Body of pancreas (tissue), 4 donors: ENCODE data around the gene DOK5. TPM values are rescaled to one million over a fixed set of nuclear protein-coding genes. Genes with fewer than 3 reads are reported as not detected.

ENCODE experiments used
- ATAC-seq: fragments of 150-250 bp; one replicate; pipeline ENCODE4 v1.9.1; 2016
- DNase-seq, 4 donors: peaks; one replicate each; pipeline ENCODE4 v3.0.0-alpha.2; 2019
- H3K27ac ChIP-seq, 4 donors: fragments of 200-600 bp; sonication (generic); 1 replicate in 3 of 4; 2 replicates in 1 of 4; pipeline versions ENCODE4 v1.5.1 to v1.6.1; 2016 to 2019; ENCODE audit warnings: mild to moderate bottlenecking in 1 of 4, mixed read lengths in 1 of 4, moderate library complexity in 1 of 4
- H3K27me3 ChIP-seq, 2 donors: fragments of 200-600 bp; sonication (generic); one replicate each; pipeline ENCODE4 v1.6.0; 2016; ENCODE audit warnings: mild to moderate bottlenecking in 1 of 2
- H3K36me3 ChIP-seq, 2 donors: fragments of 200-600 bp; sonication (generic); replicated peaks in 1 of 2; 2 replicates each; pipeline ENCODE4 v1.5.1; 2016; ENCODE audit warnings: low read depth in 2 of 2; ENCODE audit not compliant: insufficient read depth in 1 of 2
- H3K4me1 ChIP-seq: fragments of 200-600 bp; sonication (generic); one replicate; pipeline ENCODE4 v1.6.0; 2016
- H3K4me3 ChIP-seq, 2 donors: fragments of 200-600 bp; sonication (generic); 1 replicate in 1 of 2; 2 replicates in 1 of 2; pipeline ENCODE4 v1.5.1; 2016 to 2019
- H3K9me3 ChIP-seq, 3 donors: fragments of 200-600 bp; sonication (generic); 1 replicate in 2 of 3; 2 replicates in 1 of 3; pipeline ENCODE4 v1.5.1; 2016
- POLR2A ChIP-seq, 3 donors: fragments of 450-650 bp; IDR thresholded peaks; one replicate each; pipeline ENCODE4 v1.6.1; 2016; ENCODE audit warnings: antibody characterized with exemption in 3 of 3, mild to moderate bottlenecking in 2 of 3
- WGBS, 2 donors: methylation state at CpG; one replicate each; pipeline ENCODE4 v1.1.5; 2017; 5-methylcytosine and 5-hydroxymethylcytosine counted together
- intact Hi-C: fragments of 100-400 bp; cut with DNase I; formaldehyde crosslinking; loops from one replicate; pipeline ENCODE4 v1.15.1; 2023
- total RNA-seq, 2 donors: library from RNA; depleted of rRNA; stranded (reverse); fragments of >200 nt; gene quantifications; one replicate each; pipeline ENCODE4 v1.1.0, GENCODE V29; 2016
- TF ChIP-seq, protein P1 (sequence below), 7 experiments: fragments of 450-650 bp in 4 of 7; fragments of 200-600 bp in 3 of 7; sonication (generic) in 3 of 7; IDR thresholded peaks; one replicate each; pipeline ENCODE4 v1.5.1; 2016 to 2019; ENCODE audit warnings: antibody characterized with exemption in 7 of 7

The DOK5 gene
- total RNA-seq, 2 donors from 2014 or later, result 1.3 TPM; not detected in 1

DNA sequence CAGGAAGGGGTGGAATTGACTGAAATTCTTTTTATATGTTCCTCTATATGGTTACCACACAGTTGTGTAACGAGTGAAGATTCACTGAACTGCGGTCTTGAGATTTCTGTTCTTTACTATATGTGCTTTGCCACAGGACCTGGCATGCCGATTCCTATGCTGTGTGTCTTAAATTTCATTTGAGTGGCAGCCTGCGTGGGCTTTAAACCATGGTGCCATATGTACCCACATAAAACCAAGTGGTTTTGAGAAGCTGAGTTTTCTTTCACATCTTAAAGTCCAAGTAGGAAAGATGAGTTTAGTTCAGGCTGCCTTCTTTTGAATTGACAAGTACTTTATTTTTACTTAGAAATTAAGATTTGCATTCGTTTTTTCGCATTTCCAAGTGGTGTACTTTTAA lies 101.1 kb downstream of the DOK5 start:
- DNase-seq, result no peak
- intact Hi-C loops, result no loop called here
- WGBS, 2 donors, result 80 to 86% methylated on average over 6 of the region's 6 CpGs
- no peaks in the 10 kb centered on the region for H3K4me1 ChIP-seq
- H3K27me3 ChIP-seq, result no peaks in the 10 kb centered on the region
- TF ChIP-seq, protein P1, sequence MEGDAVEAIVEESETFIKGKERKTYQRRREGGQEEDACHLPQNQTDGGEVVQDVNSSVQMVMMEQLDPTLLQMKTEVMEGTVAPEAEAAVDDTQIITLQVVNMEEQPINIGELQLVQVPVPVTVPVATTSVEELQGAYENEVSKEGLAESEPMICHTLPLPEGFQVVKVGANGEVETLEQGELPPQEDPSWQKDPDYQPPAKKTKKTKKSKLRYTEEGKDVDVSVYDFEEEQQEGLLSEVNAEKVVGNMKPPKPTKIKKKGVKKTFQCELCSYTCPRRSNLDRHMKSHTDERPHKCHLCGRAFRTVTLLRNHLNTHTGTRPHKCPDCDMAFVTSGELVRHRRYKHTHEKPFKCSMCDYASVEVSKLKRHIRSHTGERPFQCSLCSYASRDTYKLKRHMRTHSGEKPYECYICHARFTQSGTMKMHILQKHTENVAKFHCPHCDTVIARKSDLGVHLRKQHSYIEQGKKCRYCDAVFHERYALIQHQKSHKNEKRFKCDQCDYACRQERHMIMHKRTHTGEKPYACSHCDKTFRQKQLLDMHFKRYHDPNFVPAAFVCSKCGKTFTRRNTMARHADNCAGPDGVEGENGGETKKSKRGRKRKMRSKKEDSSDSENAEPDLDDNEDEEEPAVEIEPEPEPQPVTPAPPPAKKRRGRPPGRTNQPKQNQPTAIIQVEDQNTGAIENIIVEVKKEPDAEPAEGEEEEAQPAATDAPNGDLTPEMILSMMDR (IDR thresholded peaks at IDR 0.05), result no peak
- no peak for TF ChIP-seq POLR2A (IDR thresholded peaks at IDR 0.05)
- H3K36me3 ChIP-seq, result no peaks in the 10 kb centered on the region
- H3K27ac ChIP-seq, result no peak overlapping the region
- no peaks in the 10 kb centered on the region for H3K9me3 ChIP-seq
- H3K4me3 ChIP-seq, result no peak overlapping the region
- no peak for ATAC-seq

DNA sequence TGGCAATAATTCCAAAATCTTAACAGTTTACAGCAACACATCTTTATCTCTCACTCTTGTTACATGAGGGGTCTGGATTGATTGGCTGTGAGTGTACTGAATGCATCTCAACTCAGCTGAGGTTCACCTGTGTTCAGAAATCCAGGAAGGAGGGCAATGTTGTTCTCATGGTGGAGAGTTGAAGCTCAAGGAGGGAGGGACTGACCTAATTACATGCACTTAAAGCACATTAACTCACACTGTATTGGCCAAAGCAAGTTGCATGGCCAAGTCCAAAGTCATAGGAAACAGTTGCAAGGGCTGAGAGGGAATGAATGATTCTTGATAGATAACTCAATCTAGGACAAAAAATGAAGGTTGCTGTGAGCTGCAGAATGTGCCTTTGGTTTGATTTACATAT lies 102.2 kb downstream of the DOK5 start:
- ATAC-seq, result no peak

DNA sequence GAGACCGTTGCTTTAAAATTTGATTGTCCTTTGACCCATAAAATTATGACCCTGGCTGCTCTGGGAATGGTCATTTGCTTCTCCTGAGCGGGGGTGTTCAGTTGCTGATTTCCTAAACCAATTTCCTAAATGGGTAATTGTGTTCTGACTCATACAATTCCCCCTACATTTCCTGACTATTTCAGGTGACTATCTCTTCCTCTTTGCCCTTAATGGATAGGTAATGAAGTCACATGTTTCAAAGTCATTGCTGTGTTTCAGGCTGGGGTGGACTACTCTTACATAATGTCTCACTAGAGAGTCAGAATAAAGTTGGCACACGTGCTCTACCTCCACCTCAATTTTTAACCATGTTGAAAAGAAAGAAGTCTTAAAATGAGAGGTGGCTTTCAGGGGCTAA lies 109.8 kb downstream of the DOK5 start:
- no peak for ATAC-seq
- WGBS, 2 donors, result 50 to 63% methylated on average over 3 of the region's 3 CpGs
- intact Hi-C loops, result no loop called here
- DNase-seq, result no peak
- no peaks in the 10 kb centered on the region for H3K36me3 ChIP-seq
- TF ChIP-seq, protein P1 (IDR thresholded peaks at IDR 0.05), result no peak
- no peak for TF ChIP-seq POLR2A (IDR thresholded peaks at IDR 0.05)
- no peaks in the 10 kb centered on the region for H3K27me3 ChIP-seq
- H3K4me3 ChIP-seq, result no peak overlapping the region
- H3K27ac ChIP-seq, result no peak overlapping the region
- H3K9me3 ChIP-seq, result no peaks in the 10 kb centered on the region
- H3K4me1 ChIP-seq, result no peaks in the 10 kb centered on the region

More for the DNA sequence above, 102.2 kb downstream of the DOK5 start:
- H3K27ac ChIP-seq, result no peak overlapping the region
- H3K36me3 ChIP-seq, result no peaks in the 10 kb centered on the region
- intact Hi-C loops, result no loop called here
- no peaks in the 10 kb centered on the region for H3K4me1 ChIP-seq
- TF ChIP-seq, protein P1 (IDR thresholded peaks at IDR 0.05), result no peak
- TF ChIP-seq POLR2A (IDR thresholded peaks at IDR 0.05), result no peak
- no peaks in the 10 kb centered on the region for H3K27me3 ChIP-seq
- no peaks in the 10 kb centered on the region for H3K9me3 ChIP-seq
- DNase-seq, result no peak
- H3K4me3 ChIP-seq, result no peak overlapping the region

DNA sequence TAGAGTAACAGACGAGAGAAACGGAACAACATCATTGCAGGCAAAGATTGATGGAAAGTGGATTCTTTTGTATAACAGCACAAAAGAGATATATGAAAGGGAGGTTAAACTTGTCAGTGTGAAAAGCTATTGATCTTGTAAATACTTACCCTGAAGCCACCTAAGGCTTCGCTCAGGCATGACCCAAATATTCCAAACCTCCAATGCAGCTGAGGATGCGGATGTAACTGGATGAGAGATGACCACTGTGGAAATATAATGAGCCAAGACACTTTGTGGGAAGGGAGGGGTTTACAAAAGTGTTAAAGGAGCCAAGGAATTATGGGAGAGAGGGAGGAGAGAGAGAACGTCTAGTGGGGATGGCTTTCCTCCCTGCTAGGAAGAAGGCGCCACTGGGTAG lies 112.0 kb downstream of the DOK5 start:
- ATAC-seq (no peak), DNase-seq (no peak)
- no peak overlapping the region for H3K27ac ChIP-seq
- H3K36me3 ChIP-seq, result no peaks in the 10 kb centered on the region
- no peaks in the 10 kb centered on the region for H3K4me1 ChIP-seq
- intact Hi-C loops, result no loop called here
- H3K9me3 ChIP-seq, result no peaks in the 10 kb centered on the region
- WGBS, 2 donors, result 83 to 89% methylated on average over 6 of the region's 6 CpGs
- H3K27me3 ChIP-seq, result no peaks in the 10 kb centered on the region
- H3K4me3 ChIP-seq, result no peak overlapping the region
- TF ChIP-seq POLR2A (IDR thresholded peaks at IDR 0.05), result no peak
- TF ChIP-seq, protein P1 (IDR thresholded peaks at IDR 0.05), result no peak

DNA sequence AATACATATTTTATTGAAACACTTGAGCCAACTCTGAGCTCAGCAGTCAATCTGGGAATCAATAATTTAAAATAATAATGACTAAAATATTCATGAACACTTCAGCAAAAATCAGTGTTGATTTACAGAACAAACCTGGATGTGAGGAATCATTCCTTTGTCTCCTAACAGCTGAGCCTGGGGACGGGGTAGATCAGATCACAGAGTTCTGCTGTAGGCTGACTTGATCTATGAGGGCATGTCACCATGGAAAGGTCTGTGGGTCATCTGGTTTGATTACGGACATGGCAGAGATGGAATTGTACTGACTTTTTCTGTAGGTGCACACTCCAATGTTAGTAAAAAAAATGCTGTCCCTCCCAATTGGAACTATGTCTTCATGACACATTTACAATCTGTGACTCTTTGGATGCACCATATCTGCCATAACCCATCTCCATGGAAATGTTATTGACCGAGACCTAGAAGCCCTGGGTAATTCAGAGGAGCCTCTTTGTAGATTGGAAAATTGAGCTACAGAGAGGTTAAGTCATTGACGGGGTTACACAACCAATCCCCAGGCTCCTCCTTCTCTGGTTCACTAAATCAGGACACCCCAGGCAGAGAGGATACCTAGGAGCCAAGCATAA lies 114.1 kb downstream of the DOK5 start:
- ATAC-seq (no peak), DNase-seq (no peak)
- intact Hi-C loops, result no loop called here
- Histone ChIP-seq H3K27me3 (no peaks in the 10 kb centered on the region), H3K36me3 (no peaks in the 10 kb centered on the region), H3K9me3 (no peaks in the 10 kb centered on the region), H3K4me3 (no peak overlapping the region), H3K4me1 (no peaks in the 10 kb centered on the region), H3K27ac (no peak overlapping the region)
- WGBS, 2 donors, result 83 to 93% methylated on average over 4 of the region's 4 CpGs
- TF ChIP-seq, protein P1 (IDR thresholded peaks at IDR 0.05), result no peak
- TF ChIP-seq POLR2A (IDR thresholded peaks at IDR 0.05), result no peak
